Esophagus muscularis mucosa (tissue), 3 donors: ENCODE measurements around the gene GDA.

ENCODE experiments used
- POLR2A ChIP-seq: fragments of 450-650 bp; IDR thresholded peaks from one replicate; pipeline ENCODE4 v1.6.1; 2017; ENCODE audit warnings: antibody characterized with exemption, moderate library complexity, mild to moderate bottlenecking, low read depth
- POLR2AphosphoS5 ChIP-seq, 2 donors: sonication (generic); formaldehyde crosslinking; IDR thresholded peaks; one replicate each; pipeline ENCODE4 v1.6.1; 2017; ENCODE audit warnings: antibody characterized with exemption in 2 of 2
- TF ChIP-seq, protein P1 (sequence below), 3 experiments: fragments of 200-600 bp in 2 of 3; fragments of 450-650 bp in 1 of 3; sonication (generic) in 2 of 3; IDR thresholded peaks; one replicate each; pipeline ENCODE4 v1.5.1; 2017 to 2019; ENCODE audit warnings: antibody characterized with exemption in 3 of 3, mild to moderate bottlenecking in 2 of 3, moderate library complexity in 1 of 3

- TF ChIP-seq POLR2A (no peak), POLR2AphosphoS5 (IDR thresholded peaks at IDR 0.05) (no peak)
- TF ChIP-seq, protein P1, sequence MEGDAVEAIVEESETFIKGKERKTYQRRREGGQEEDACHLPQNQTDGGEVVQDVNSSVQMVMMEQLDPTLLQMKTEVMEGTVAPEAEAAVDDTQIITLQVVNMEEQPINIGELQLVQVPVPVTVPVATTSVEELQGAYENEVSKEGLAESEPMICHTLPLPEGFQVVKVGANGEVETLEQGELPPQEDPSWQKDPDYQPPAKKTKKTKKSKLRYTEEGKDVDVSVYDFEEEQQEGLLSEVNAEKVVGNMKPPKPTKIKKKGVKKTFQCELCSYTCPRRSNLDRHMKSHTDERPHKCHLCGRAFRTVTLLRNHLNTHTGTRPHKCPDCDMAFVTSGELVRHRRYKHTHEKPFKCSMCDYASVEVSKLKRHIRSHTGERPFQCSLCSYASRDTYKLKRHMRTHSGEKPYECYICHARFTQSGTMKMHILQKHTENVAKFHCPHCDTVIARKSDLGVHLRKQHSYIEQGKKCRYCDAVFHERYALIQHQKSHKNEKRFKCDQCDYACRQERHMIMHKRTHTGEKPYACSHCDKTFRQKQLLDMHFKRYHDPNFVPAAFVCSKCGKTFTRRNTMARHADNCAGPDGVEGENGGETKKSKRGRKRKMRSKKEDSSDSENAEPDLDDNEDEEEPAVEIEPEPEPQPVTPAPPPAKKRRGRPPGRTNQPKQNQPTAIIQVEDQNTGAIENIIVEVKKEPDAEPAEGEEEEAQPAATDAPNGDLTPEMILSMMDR (IDR thresholded peaks at IDR 0.05): no peak
Measured at GRCh38 chr9:72294936-72295335, 145.7 kb downstream of the GDA start.
